GM12864 (cell line): Measurements from ENCODE around the gene C19orf12.

Experiments
- DNase-seq: peaks from one replicate; pipeline ENCODE4 v3.0.0-alpha.2; 2011; ENCODE audit warnings: low read depth
- H3K4me3 ChIP-seq: 2 replicates; pipeline ENCODE4 v1.5.1; 2011; ENCODE audit warnings: mild to moderate bottlenecking, low read depth, low read length, control low read depth
- TF ChIP-seq, protein P1 (sequence below): IDR thresholded peaks from 2 replicates; pipeline ENCODE4 v1.5.1; 2011; ENCODE audit warnings: low read depth, mild to moderate bottlenecking, moderate library complexity, low read length, control low read depth, inconsistent platforms; ENCODE audit errors: missing control alignments

Gene C19orf12

DNA sequence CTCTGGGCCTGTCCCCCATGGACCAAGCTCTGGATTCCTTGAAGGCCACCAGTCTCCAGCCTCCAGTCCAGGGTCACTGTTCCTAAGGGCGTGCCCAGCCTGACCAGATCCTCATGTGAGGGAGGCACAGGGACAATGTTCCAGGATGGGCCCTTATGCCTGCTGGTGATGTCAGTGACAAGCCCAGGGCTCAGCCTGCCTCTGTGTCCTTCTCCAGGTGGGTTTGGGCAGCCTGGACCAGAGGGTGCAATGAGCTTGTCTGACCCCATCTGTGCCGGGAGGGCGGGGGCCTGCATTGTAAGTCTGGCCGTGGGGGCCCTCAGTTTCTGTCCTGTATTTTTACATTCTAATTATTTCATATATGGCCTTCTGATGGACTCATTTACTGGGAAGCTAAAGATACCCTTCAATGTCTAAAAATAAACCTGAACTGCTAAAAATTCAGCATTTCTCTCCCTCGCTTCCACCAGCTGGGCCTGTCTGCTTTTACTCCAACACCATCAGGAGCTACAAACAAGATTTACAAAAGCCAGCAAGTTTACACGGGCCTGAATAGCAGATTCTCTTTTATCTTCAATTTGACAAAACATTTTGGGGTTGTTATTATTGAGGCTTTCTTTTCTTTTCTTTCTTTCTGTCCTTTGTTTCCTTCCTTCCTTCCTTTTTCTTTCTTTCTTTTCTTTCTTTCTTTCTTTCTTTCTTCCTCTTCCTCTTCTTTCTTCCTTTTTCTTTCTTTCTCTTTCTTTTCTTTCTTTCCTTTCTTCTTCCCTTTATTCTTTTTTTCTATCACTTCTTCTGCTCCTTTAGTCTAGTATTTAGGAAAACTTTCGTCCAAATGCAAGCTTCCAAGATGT, 34.2 kb upstream of the C19orf12 start:
- no peak for DNase-seq
- H3K4me3 ChIP-seq: no peak overlapping the region
- TF ChIP-seq, protein P1, sequence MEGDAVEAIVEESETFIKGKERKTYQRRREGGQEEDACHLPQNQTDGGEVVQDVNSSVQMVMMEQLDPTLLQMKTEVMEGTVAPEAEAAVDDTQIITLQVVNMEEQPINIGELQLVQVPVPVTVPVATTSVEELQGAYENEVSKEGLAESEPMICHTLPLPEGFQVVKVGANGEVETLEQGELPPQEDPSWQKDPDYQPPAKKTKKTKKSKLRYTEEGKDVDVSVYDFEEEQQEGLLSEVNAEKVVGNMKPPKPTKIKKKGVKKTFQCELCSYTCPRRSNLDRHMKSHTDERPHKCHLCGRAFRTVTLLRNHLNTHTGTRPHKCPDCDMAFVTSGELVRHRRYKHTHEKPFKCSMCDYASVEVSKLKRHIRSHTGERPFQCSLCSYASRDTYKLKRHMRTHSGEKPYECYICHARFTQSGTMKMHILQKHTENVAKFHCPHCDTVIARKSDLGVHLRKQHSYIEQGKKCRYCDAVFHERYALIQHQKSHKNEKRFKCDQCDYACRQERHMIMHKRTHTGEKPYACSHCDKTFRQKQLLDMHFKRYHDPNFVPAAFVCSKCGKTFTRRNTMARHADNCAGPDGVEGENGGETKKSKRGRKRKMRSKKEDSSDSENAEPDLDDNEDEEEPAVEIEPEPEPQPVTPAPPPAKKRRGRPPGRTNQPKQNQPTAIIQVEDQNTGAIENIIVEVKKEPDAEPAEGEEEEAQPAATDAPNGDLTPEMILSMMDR: no peak

DNA sequence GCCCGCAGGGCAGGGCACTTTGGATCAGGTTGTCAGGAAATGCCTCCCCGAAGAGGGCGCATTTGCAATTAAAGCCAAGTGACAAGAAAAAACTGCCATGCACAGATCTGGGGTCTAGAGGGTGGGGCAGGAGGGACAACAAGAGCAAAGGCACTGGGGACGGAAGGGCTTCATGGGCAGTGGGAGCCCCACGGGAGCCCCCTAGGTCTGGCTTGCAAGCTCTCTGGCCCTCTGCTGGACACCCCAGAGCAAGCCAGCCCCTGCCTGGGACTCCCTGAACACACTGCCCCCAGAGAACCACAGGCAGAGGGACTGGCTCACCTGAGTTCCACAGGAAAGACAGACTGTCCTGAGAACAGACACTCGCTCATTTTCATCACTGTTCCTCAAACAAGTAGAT, 30.2 kb upstream of the C19orf12 start:
- TF ChIP-seq, protein P1: peak; percentile 42

DNA sequence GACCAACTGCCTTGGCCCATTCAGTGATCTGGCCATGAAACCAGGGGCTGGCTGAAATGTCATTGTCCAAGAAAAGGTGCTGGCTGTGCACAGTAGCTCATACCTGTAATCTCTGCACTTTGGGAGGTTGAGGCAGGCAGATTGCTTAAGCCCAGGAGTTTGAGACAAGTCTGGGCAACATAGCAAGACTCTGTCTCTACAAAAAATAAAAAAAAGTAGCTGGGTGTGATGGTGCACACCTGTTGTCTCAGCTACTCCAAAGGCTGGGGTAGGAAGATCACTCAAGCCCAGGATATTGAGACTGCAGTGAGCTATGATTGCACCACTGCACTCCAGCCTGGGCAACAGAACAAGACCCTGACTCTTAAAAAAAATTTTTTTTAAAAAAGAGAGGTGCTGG, 28.6 kb upstream of the C19orf12 start:
- TF ChIP-seq, protein P1: no peak
- DNase-seq: no peak
- no peak overlapping the region for H3K4me3 ChIP-seq

More for the DNA sequence above, 30.2 kb upstream of the C19orf12 start:
- DNase-seq: no peak
- no peak overlapping the region for H3K4me3 ChIP-seq

DNA sequence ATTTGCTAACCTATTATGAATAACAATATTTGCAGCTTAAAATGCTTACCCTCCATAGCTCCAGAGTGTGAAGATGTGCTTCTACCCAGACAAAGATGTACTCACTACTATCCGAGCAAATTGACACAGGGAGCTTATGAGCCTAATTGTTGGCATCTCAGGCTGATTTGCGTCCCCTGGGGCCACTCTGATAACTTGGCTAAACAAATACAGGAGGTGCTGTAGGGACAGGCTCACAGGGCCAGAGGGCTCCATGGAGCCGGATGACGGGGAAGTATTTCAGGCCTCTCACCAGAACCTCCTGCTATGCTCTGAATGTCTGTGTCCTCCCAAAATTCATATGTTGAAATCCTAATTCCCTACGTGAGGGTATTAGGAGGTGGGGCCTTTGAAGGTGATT, 26.7 kb upstream of the C19orf12 start:
- no peak overlapping the region for H3K4me3 ChIP-seq
- TF ChIP-seq, protein P1: no peak
- no peak for DNase-seq

DNA sequence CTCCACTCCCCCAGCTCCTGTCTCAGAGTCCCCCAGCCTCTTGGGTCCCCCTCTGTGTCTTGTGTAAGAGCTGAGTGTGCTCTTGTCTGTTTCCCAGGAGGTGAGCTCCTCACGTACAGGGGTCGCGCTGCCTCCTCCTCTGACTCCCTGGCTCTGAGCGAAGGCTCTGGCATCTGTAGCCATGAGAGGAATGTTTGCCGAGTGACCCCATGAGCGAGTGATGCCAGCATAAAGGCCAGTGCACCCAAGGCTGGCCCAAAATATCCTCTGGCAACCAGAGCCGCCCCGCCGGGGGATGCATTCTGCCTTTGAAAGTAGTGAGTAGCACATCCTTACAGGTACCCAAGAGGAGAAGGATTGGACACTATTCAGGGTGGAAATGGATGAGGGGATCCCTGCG, 26.2 kb upstream of the C19orf12 start:
- no peak overlapping the region for H3K4me3 ChIP-seq
- TF ChIP-seq, protein P1: no peak
- no peak for DNase-seq

DNA sequence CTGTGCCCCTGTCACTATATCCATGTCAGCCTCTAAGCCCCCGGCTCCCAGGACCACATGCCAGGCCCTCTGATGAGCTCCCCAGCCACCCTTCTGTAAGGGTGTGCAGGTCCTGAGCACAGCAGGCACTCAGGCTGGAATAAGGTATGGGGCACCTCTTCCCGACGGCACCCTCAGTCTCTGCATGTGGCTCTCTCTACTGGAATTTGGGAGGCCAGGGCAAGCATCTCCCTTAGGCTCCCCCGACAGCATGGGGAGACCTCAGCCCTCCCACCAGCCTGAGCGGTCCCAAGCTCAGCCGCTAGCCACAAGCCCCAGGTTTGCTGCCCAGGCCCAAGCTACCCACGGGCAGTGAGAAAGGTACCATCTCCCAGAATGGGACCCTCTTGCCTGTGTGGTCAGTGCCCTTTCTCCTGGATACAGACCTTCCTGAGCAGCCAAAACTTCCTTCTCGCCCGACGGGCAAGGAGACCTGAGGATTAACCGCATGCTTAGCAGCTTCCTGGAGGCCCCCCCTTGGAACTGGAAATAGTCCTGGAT, 22.5 kb upstream of the C19orf12 start:
- TF ChIP-seq, protein P1: no peak
- H3K4me3 ChIP-seq: no peak overlapping the region
- DNase-seq: no peak
